ENCODE measurements around the gene BRSK1.
A peak's percentile ranks its signal among the peaks of the same experiment; 100 is the strongest.

The BRSK1 gene

GRCh38 chr19:55353803-55354697, 70.3 kb downstream of the BRSK1 start:
- peak; percentile 30 to 65 for DNase-seq

GRCh38 chr19:55354698-55355212, 71.0 kb downstream of the BRSK1 start, which contains the start of gene COX6B2:
COX6B2 (minus strand) TSS chr19:55354719; CDS start chr19:55354521, 198 bp downstream.
- no peak for DNase-seq

GRCh38 chr19:55355213-55355821, 71.5 kb downstream of the BRSK1 start:
- DNase-seq: no peak

- DNase-seq: no peak
Observed at GRCh38 chr19:55358493-55358892, 74.7 kb downstream of the BRSK1 start.

DNA sequence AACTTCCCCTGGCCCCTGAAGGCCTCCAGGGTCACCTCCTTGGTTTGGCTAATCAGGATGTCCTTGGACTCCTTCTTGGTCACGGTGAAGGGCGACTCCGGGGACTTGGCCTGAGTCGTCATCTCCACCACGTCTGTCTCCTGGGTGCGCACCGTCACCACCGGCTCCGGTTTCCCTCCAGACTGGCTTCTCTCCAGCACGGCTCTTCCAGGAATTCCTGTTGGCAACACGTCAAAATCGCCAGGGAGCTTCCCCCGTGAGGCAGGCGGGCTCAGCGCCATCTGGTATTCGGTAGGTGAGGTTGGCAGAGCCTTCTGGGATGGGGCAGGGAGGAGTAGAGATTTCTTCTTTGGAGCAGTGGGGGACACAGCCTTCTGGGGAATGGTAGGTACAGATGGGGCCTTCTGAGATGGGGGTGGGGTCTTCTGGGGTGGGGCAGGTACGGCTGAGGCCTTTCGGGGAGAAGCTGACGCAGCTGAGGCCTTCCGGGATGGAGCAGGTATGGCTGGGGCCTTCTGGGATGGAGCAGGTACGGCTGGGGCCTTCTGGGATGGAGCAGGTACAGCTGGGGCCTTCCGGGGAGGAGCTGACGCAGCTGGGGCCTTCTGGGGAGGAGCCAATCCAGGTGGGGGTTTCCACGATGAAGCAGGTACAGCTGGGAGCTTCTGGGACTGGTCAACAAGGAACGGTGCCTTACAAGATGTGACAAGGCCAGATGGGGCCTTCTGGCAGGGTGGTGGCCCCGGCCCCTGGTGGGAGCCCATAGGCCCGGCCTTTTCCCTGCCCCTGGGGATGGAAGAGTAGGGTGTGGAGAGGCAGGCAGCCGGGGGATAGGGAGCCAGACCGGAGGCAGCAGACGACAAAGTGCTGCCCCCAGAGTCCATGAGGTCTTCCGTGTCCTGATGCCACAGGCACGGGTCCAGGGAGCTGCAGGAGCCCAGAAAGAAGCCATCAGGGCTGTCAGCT, 75.4 kb downstream of the BRSK1 start:
- DNase-seq: no peak

- no peak for DNase-seq
Observed at GRCh38 chr19:55360902-55361301, 77.1 kb downstream of the BRSK1 start.

All from inflammatory macrophage (primary cell).